ENCODE measurements around the gene LPP.

- no peak for TF ChIP-seq CEBPB (IDR thresholded peaks at IDR 0.05)
- no peak for TF ChIP-seq CTCF (IDR thresholded peaks at IDR 0.05)
- TF ChIP-seq E2F6 (IDR thresholded peaks at IDR 0.05; ENCODE audit: borderline replicate concordance, low read depth): no peak
- TF ChIP-seq, protein P1, sequence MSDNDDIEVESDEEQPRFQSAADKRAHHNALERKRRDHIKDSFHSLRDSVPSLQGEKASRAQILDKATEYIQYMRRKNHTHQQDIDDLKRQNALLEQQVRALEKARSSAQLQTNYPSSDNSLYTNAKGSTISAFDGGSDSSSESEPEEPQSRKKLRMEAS (IDR thresholded peaks at IDR 0.05): no peak
- no peak for TF ChIP-seq RFX5 (IDR thresholded peaks at IDR 0.05)
- TF ChIP-seq MYC (IDR thresholded peaks at IDR 0.05; ENCODE audit: borderline replicate concordance, low read length): no peak
- TF ChIP-seq CHD2 (IDR thresholded peaks at IDR 0.05; ENCODE audit: low read length, partially characterized antibody): no peak
- no peak for TF ChIP-seq RNF2 (IDR thresholded peaks at IDR 0.05; ENCODE audit: borderline replicate concordance, low read depth)
- TF ChIP-seq JUNB (IDR thresholded peaks at IDR 0.05): no peak
- no peak for TF ChIP-seq ESRRA (IDR thresholded peaks at IDR 0.05; ENCODE audit: borderline replicate concordance, low read length)
Observed at GRCh38 chr3:188254520-188255070, 100.6 kb downstream of the LPP start.
